Gastroesophageal sphincter (tissue), 2 donors: ENCODE data around the gene AUTS2.

ENCODE experiments used
- EP300 ChIP-seq: sonication (generic); formaldehyde crosslinking; IDR thresholded peaks from one replicate; pipeline ENCODE4 v1.6.1; 2017; ENCODE audit warnings: antibody characterized with exemption, mild to moderate bottlenecking
- POLR2A ChIP-seq, 2 donors: fragments of 450-650 bp; IDR thresholded peaks; one replicate each; pipeline ENCODE4 v1.6.1; 2017; ENCODE audit warnings: antibody characterized with exemption in 2 of 2, mild to moderate bottlenecking in 2 of 2, moderate library complexity in 1 of 2

- TF ChIP-seq POLR2A (IDR thresholded peaks at IDR 0.05) (no peak), EP300 (no peak)
Measured at GRCh38 chr7:70791341-70791740, 1193.1 kb downstream of the AUTS2 start.
